HEK293T (cell line): ENCODE measurements around the gene NCOA7.

Experiments used
- CTCF ChIA-PET: fragments of 350-600 bp; formaldehyde crosslinking; extraction: SDS; loops from one replicate; lab custom pipeline; 2021; ENCODE audit warnings: antibody characterized with exemption, inconsistent platforms; lab: Yijun Ruan, JAX
- POLR2A ChIA-PET: fragments of 350-600 bp; formaldehyde crosslinking; extraction: SDS; loops from one replicate; lab custom pipeline; 2020; ENCODE audit warnings: antibody characterized with exemption, inconsistent platforms; lab: Yijun Ruan, JAX
- DNase-seq: peaks from one replicate; pipeline ENCODE4 v3.0.0; 2012; ENCODE audit warnings: mixed read lengths; ENCODE audit errors: extremely low spot score
- ARNT ChIP-seq: fragments of 450-650 bp; IDR thresholded peaks from 2 replicates; pipeline ENCODE4 v1.6.1; 2017; ENCODE audit warnings: mild to moderate bottlenecking
- BHLHE40 ChIP-seq: fragments of 450-650 bp; IDR thresholded peaks from 2 replicates; pipeline ENCODE4 v1.6.1; 2016; ENCODE audit warnings: mild to moderate bottlenecking, moderate library complexity, borderline replicate concordance
- CTBP1 ChIP-seq: fragments of 450-650 bp; IDR thresholded peaks from 2 replicates; pipeline ENCODE4 v1.6.1; 2016; ENCODE audit warnings: borderline replicate concordance
- ELF4 ChIP-seq: fragments of 450-650 bp; IDR thresholded peaks from 2 replicates; pipeline ENCODE4 v1.6.1; 2017; ENCODE audit warnings: antibody characterized with exemption
- FOXA1 ChIP-seq: fragments of 450-650 bp; IDR thresholded peaks from 2 replicates; pipeline ENCODE4 v1.6.1; 2016; ENCODE audit warnings: mild to moderate bottlenecking
- FOXK2 ChIP-seq: fragments of 450-650 bp; IDR thresholded peaks from 2 replicates; pipeline ENCODE4 v1.6.1; 2016; ENCODE audit warnings: mild to moderate bottlenecking
- FOXM1 ChIP-seq: fragments of 450-650 bp; IDR thresholded peaks from 2 replicates; pipeline ENCODE4 v1.6.1; 2017; ENCODE audit warnings: mild to moderate bottlenecking, borderline replicate concordance
- HDGF ChIP-seq: fragments of 450-650 bp; IDR thresholded peaks from 2 replicates; pipeline ENCODE4 v1.6.1; 2017; ENCODE audit warnings: antibody characterized with exemption, borderline replicate concordance
- L3MBTL2 ChIP-seq: fragments of 450-650 bp; conservative IDR thresholded peaks from 2 replicates; pipeline ENCODE4 v1.6.1; 2016; ENCODE audit warnings: mild to moderate bottlenecking
- LEF1 ChIP-seq: fragments of 450-650 bp; IDR thresholded peaks from 2 replicates; pipeline ENCODE4 v1.6.1; 2017; ENCODE audit warnings: mild to moderate bottlenecking, borderline replicate concordance
- NFRKB ChIP-seq: fragments of 450-650 bp; IDR thresholded peaks from 2 replicates; pipeline ENCODE4 v1.6.1; 2016; ENCODE audit warnings: mild to moderate bottlenecking, moderate library complexity
- SP1 ChIP-seq: fragments of 450-650 bp; IDR thresholded peaks from 2 replicates; pipeline ENCODE4 v1.6.1; 2017
- SUZ12 ChIP-seq: fragments of 450-650 bp; IDR thresholded peaks from 2 replicates; pipeline ENCODE4 v1.6.1; 2016; ENCODE audit warnings: mild to moderate bottlenecking
- TARDBP ChIP-seq: fragments of 450-650 bp; IDR thresholded peaks from 2 replicates; pipeline ENCODE4 v1.6.1; 2016
- ZNF384 ChIP-seq: fragments of 450-650 bp; IDR thresholded peaks from 2 replicates; pipeline ENCODE4 v1.6.1; 2016
- TF ChIP-seq, protein P1 (sequence below): fragments of 450-650 bp; IDR thresholded peaks from 2 replicates; pipeline ENCODE4 v1.6.1; 2016

The NCOA7 gene

DNA sequence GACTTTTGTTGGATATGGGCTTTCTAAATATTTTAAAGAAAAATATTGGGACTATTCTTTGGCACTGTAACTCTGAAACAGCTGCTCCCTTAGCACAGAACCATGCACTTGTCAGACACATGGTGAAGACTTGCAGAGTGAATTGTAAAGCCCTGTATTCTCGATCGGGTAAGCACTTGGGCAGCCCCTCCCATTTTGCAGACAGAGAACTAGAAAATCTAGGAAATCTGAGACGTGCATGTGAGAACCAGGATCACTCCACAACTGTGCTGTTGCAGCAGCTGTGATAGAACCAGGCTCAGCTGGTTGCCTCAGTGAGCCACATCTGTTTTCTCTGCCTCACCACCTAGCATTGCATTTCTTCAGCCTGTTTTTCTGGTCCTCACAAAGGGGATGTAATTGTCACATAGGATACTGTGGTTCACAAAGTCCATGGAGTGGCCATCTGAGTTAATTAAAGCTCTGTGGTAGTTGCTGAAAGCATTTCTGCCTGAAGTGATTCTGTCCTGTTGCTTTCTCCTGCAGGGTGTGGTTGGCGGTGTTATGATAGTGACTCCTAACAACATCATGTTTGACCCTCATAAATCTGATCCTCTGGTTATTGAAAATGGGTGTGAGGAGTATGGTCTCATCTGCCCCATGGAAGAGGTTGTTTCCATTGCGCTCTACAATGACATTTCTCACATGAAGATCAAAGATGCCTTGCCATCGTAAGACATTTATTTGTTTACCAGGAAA lies 94.0 kb downstream of the NCOA7 start:
- CTCF ChIA-PET: interaction anchor here (0.7 to 1.1 kb wide), 4 partner anchors 32 to 93 kb away, joined by 3 to 5 read pairs (median 3); partner anchors contain the start of gene HINT3
- DNase-seq: peak; percentile 24
- POLR2A ChIA-PET: interaction anchor here (1.9 kb wide), 1 partner anchor 95 kb away, joined by 6 read pairs; the partner anchor contains the start of gene NCOA7
- TF ChIP-seq ARNT (no peak), FOXM1 (no peak), FOXK2 (no peak), LEF1 (no peak), CTBP1 (no peak), BHLHE40 (no peak), ELF4 (no peak), SUZ12 (no peak)

DNA sequence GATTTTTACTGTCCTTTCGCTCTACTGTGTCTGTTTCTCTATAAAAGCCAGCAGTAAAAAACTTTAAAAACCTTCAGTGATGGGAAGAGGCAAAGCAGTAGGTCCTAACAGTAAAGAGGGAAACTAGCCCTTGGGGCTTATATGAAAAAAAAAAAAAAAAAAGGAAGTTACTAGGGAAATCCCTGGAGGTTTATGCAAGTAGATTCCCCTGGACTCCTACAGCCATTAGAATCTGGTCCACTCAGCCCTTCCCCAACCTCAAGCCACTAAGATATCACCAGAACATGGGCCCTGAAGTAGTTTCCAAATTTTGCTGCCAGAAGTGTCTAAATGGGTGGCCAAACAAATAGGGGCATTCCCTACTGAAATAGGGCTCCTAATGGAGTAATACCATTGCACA lies 95.3 kb downstream of the NCOA7 start:
- ChIA-PET CTCF (interaction anchor here (0.7 to 1.1 kb wide), 2 partner anchors 13 to 70 kb away, joined by 3 to 10 read pairs; no protein-coding TSS in a partner anchor), POLR2A (interaction anchor here (1.0 to 1.9 kb wide), 2 partner anchors 10 to 96 kb away, joined by 3 to 6 read pairs; partner anchors contain the start of gene NCOA7)
- DNase-seq: no peak
- TF ChIP-seq SP1: no peak
- TF ChIP-seq HDGF: no peak
- no peak for TF ChIP-seq LEF1
- no peak for TF ChIP-seq L3MBTL2

DNA sequence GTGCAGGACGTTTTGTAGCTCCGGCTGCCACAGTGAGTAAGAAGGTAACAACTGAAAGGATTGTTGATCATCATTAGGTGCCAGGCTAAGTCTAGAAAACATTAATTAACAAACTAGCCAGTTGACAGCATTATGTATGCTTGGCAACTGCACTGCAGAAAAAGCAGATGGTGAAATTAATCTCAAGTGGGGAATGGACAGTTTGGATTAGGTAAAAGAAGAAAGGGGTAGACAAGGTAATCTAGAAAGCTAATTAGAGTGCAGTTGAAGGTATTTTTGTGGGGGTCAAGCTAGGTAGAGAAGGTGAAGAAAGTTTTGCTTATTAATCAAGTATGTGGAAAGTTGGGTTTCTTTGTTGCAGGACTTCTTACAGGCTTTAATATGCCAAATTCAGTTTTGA lies 96.2 kb downstream of the NCOA7 start:
- POLR2A ChIA-PET: interaction anchor here (1.0 kb wide), 1 partner anchor 9 kb away, joined by 3 read pairs; no protein-coding TSS in a partner anchor
- CTCF ChIA-PET: no interaction called here
- TF ChIP-seq FOXM1 (no peak), L3MBTL2 (no peak), HDGF (no peak), NFRKB (no peak), FOXA1 (no peak), ZNF384 (no peak), CTBP1 (no peak), LEF1 (no peak), TARDBP (no peak), BHLHE40 (no peak), ELF4 (no peak), ARNT (no peak)
- TF ChIP-seq, protein P1, sequence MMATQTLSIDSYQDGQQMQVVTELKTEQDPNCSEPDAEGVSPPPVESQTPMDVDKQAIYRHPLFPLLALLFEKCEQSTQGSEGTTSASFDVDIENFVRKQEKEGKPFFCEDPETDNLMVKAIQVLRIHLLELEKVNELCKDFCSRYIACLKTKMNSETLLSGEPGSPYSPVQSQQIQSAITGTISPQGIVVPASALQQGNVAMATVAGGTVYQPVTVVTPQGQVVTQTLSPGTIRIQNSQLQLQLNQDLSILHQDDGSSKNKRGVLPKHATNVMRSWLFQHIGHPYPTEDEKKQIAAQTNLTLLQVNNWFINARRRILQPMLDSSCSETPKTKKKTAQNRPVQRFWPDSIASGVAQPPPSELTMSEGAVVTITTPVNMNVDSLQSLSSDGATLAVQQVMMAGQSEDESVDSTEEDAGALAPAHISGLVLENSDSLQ: no peak
- no peak for DNase-seq

DNA sequence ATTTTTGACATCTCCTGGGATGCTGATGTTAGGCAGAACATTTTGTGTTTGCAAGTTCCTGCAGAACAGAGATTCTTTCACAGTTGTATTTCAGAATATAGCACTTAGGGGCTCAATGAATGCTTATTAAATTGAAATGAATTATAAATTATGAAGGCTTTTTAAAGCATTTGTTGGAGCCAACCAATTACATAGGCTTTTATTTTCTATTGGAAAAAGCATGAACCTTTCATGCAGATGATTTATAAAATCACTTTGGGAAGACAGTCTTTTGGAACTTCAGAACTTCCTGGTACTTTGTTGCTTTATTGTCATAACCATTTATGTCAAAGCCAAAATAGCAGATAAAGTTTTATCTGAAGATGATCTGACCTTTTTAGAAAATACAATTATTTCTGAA lies 96.6 kb downstream of the NCOA7 start:
- no peak for DNase-seq
- CTCF ChIA-PET: no interaction called here
- POLR2A ChIA-PET: no interaction called here
- no peak for TF ChIP-seq LEF1
- no peak for TF ChIP-seq L3MBTL2
- no peak for TF ChIP-seq BHLHE40
- no peak for TF ChIP-seq FOXK2
- TF ChIP-seq TARDBP: no peak
- no peak for TF ChIP-seq SP1
- no peak for TF ChIP-seq NFRKB
- no peak for TF ChIP-seq HDGF
- TF ChIP-seq, protein P1: no peak
- no peak for TF ChIP-seq SUZ12

DNA sequence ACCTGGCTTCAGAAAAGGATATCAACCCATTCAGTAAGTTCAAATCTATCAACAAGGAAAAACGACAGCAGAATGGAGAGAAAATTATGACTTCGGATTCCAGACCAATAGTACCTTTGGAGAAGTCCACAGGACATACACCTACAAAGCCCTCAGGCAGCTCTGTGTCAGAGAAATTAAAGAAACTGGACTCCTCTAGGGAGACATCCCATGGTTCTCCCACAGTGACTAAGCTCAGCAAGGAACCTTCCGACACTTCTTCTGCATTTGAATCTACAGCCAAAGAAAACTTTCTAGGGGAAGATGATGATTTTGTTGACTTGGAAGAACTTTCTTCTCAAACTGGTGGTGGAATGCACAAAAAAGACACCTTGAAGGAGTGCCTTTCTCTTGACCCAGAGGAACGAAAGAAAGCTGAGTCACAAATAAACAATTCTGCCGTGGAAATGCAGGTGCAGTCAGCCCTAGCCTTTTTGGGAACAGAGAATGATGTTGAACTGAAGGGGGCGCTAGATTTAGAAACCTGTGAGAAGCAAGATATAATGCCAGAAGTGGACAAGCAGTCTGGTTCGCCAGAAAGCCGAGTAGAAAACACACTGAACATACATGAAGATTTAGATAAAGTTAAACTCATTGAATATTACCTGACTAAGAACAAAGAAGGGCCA lies 98.4 kb downstream of the NCOA7 start:
- DNase-seq: peak; percentile 58
- ChIA-PET POLR2A (interaction anchor here (0.7 kb wide), 1 partner anchor 98 kb away, joined by 3 read pairs; the partner anchor contains the start of gene NCOA7), CTCF (interaction anchor here (0.7 to 1.2 kb wide), 5 partner anchors 9 to 108 kb away, joined by 3 to 4 read pairs (median 3); no protein-coding TSS in a partner anchor)
- TF ChIP-seq BHLHE40 (no peak), SP1 (no peak), ZNF384 (no peak), TARDBP (no peak), FOXK2 (no peak), L3MBTL2 (no peak)
- TF ChIP-seq, protein P1: no peak

DNA sequence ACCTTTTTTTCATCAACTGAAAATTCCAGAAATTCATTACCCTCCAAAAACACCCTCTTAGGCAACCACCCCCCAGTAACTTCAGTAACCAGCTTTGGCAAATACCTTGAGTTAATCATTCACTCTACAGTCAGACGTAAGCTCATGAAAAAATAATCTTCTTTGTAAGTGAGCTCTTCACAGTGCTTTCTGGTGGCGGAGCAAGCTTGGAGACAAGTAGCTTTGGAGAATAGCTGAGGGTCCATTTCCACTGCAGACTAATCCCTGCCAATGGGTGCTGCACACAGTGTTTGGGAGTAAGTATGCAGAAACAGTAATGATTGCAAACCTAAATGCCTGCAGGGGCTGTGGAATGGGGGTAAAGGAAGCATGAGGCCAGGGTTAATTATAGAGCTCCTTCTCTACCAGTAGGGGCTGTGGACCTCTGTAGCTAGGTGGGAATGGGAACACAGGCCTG lies 109.0 kb downstream of the NCOA7 start:
- TF ChIP-seq TARDBP: no peak
- no peak for TF ChIP-seq BHLHE40
- TF ChIP-seq SUZ12: no peak
- TF ChIP-seq SP1: no peak
- TF ChIP-seq ARNT: no peak
- TF ChIP-seq HDGF: no peak
- no peak for TF ChIP-seq L3MBTL2
- no peak for DNase-seq
- CTCF ChIA-PET: interaction anchor here (0.7 to 2.7 kb wide), 4 partner anchors 14 to 57 kb away, joined by 3 to 14 read pairs (median 7); partner anchors contain the start of gene HINT3
- POLR2A ChIA-PET: interaction anchor here (0.6 kb wide), 1 partner anchor 25 kb away, joined by 3 read pairs; no protein-coding TSS in a partner anchor
